Uterus (tissue), 2 donors: ENCODE results near the gene SDHC.
"Not testable (repeated sequence)": the region's sequence is repeated elsewhere in the genome, so short reads cannot be mapped to it uniquely, and the experiment has no call there.

Experiments used
- CTCF ChIP-seq, 4 experiments: fragments of 200-600 bp in 2 of 4; fragments of 450-650 bp in 2 of 4; sonication (generic) in 2 of 4; IDR thresholded peaks; one replicate each; pipeline ENCODE4 v1.5.1; 2016 to 2019; ENCODE audit warnings: antibody characterized with exemption in 4 of 4, mild to moderate bottlenecking in 2 of 4, moderate library complexity in 1 of 4
- POLR2A ChIP-seq, 2 donors: fragments of 450-650 bp; IDR thresholded peaks; one replicate each; pipeline ENCODE4 v1.6.1; 2016; ENCODE audit warnings: antibody characterized with exemption in 2 of 2, mild to moderate bottlenecking in 1 of 2, moderate library complexity in 1 of 2

GRCh38 chr1:161389158-161389557 lies 75.0 kb downstream of the SDHC start:
- TF ChIP-seq CTCF, POLR2A (IDR thresholded peaks at IDR 0.05): not testable (repeated sequence)
